A549 (cell line): ENCODE data around the gene MT1HL1. TPM values are rescaled to one million over a fixed set of nuclear protein-coding genes. Genes with fewer than 3 reads are reported as not detected.

Source experiments
- ATAC-seq, 2 experiments: fragments of 200-7000 bp in 1 of 2; fragments of >200 bp in 1 of 2; cut with Nextera tagmentation in 1 of 2; cut with Tn5 transposase in 1 of 2; 3 replicates each; pipeline versions ENCODE4 v1.8.0 to v1.9.1; 2018 to 2020; ENCODE audit warnings: mild to moderate bottlenecking in 1 of 2, moderate library complexity in 1 of 2
- CTCF ChIA-PET: fragments of 300-600 bp; sonication (Branson Sonifier 250); formaldehyde crosslinking; extraction: SDS; loops from one replicate; lab custom pipeline; 2021; ENCODE audit warnings: antibody characterized with exemption, inconsistent platforms; lab: Yijun Ruan, JAX
- POLR2A ChIA-PET: fragments of 350-600 bp; formaldehyde crosslinking; extraction: SDS; loops from one replicate; lab custom pipeline; 2021; ENCODE audit warnings: antibody characterized with exemption, inconsistent platforms; lab: Yijun Ruan, JAX
- DNase-seq, 2 experiments: peaks; one replicate each; pipeline versions ENCODE4 v3.0.0 to v3.0.0-alpha.2; 2011 to 2016; ENCODE audit warnings: low read depth in 1 of 2, low spot score in 1 of 2
- FAIRE-seq: peaks from 2 replicates; lab custom pipeline; 2011; peaks lifted over from hg19 to GRCh38; lab: Jason Lieb, UNC
- H3K27ac ChIP-seq, 2 experiments: fragments of >200 bp; sonication (Bioruptor Twin); formaldehyde crosslinking; 3 replicates each; pipeline ENCODE4 v1.5.1; 2016 to 2017
- H3K4me1 ChIP-seq: fragments of >200 bp; sonication (Bioruptor Twin); formaldehyde crosslinking; 3 replicates; pipeline ENCODE4 v1.6.1; 2016
- H3K4me2 ChIP-seq: fragments of >200 bp; sonication (Bioruptor Twin); formaldehyde crosslinking; 3 replicates; pipeline ENCODE4 v1.6.1; 2016
- H3K4me3 ChIP-seq: fragments of >200 bp; sonication (Bioruptor Twin); formaldehyde crosslinking; 3 replicates; pipeline ENCODE4 v1.5.1; 2016
- H3K9me3 ChIP-seq: fragments of >200 bp; sonication (Bioruptor Twin); formaldehyde crosslinking; 3 replicates; pipeline ENCODE4 v1.6.1; 2016
- ATOH8 ChIP-seq: fragments of 250-450 bp; sonication (Bioruptor Pico); IDR thresholded peaks from 2 replicates; pipeline ENCODE4 v1.5.0; 2020; ENCODE audit warnings: low read depth, mild to moderate bottlenecking, moderate library complexity
- BCL3 ChIP-seq: fragments of >200 bp; sonication (Bioruptor Twin); formaldehyde crosslinking; IDR thresholded peaks from 3 replicates; pipeline ENCODE4 v1.6.1; 2016
- CBX8 ChIP-seq: fragments of 200-600 bp; sonication (generic); IDR thresholded peaks from 2 replicates; pipeline ENCODE4 v1.6.1; 2016
- CHD2 ChIP-seq: fragments of 150-350 bp; IDR thresholded peaks from 2 replicates; pipeline ENCODE4 v1.6.1; 2014; ENCODE audit warnings: low read length; ENCODE audit not compliant: partially characterized antibody
- ELK1 ChIP-seq: fragments of 150-350 bp; IDR thresholded peaks from 2 replicates; pipeline ENCODE4 v1.6.1; 2014; ENCODE audit warnings: low read depth, mild to moderate bottlenecking, low read length
- EP300 ChIP-seq, 2 experiments: fragments of >200 bp; sonication (Bioruptor Twin); formaldehyde crosslinking; IDR thresholded peaks; 2 replicates in 1 of 2; 3 replicates in 1 of 2; pipeline ENCODE4 v1.6.1; 2016 to 2017
- ESRRA ChIP-seq: fragments of 150-350 bp; IDR thresholded peaks from 2 replicates; pipeline ENCODE4 v1.6.1; 2014; ENCODE audit warnings: mild to moderate bottlenecking, low read length, borderline replicate concordance
- FOSL2 ChIP-seq, 2 experiments: fragments of 450-650 bp in 1 of 2; fragments of >200 bp in 1 of 2; sonication (Bioruptor Twin) in 1 of 2; formaldehyde crosslinking; IDR thresholded peaks; 2 replicates each; pipeline versions ENCODE4 v1.5.0 to v1.6.1; 2016 to 2020; ENCODE audit warnings: mild to moderate bottlenecking in 1 of 2, moderate library complexity in 1 of 2
- FOXS1 ChIP-seq: fragments of 250-450 bp; sonication (Bioruptor Pico); IDR thresholded peaks from 2 replicates; pipeline ENCODE4 v1.5.0; 2020; ENCODE audit warnings: mild to moderate bottlenecking, moderate library complexity
- GATA3 ChIP-seq: IDR thresholded peaks from 2 replicates; pipeline ENCODE4 v1.6.1; 2012; ENCODE audit warnings: borderline replicate concordance
- HDAC2 ChIP-seq: fragments of 200-600 bp; sonication (generic); IDR thresholded peaks from 2 replicates; pipeline ENCODE4 v1.6.1; 2016
- HMGXB4 ChIP-seq: fragments of 250-450 bp; sonication (Bioruptor Pico); IDR thresholded peaks from 2 replicates; pipeline ENCODE4 v1.5.0; 2021; ENCODE audit warnings: mild to moderate bottlenecking, moderate library complexity, borderline replicate concordance
- HOXB5 ChIP-seq: fragments of 250-450 bp; sonication (Bioruptor Pico); IDR thresholded peaks from 2 replicates; pipeline ENCODE4 v1.5.0; 2020; ENCODE audit warnings: mild to moderate bottlenecking, moderate library complexity
- JUN ChIP-seq, 2 experiments: fragments of >200 bp; sonication (Bioruptor Twin); formaldehyde crosslinking; IDR thresholded peaks; 2 replicates in 1 of 2; 3 replicates in 1 of 2; pipeline ENCODE4 v1.6.1; 2016 to 2017
- KDM5A ChIP-seq: fragments of 200-600 bp; sonication (generic); IDR thresholded peaks from 2 replicates; pipeline ENCODE4 v1.6.1; 2016; ENCODE audit warnings: antibody characterized with exemption, mild to moderate bottlenecking
- MYC ChIP-seq: IDR thresholded peaks from 2 replicates; pipeline ENCODE4 v1.6.1; 2012; ENCODE audit warnings: mild to moderate bottlenecking, inconsistent platforms, low read length, improper control_type of control experiment, borderline replicate concordance
- PBX3 ChIP-seq: IDR thresholded peaks from 2 replicates; pipeline ENCODE4 v1.6.1; 2012
- POLR2A ChIP-seq: IDR thresholded peaks from 2 replicates; pipeline ENCODE4 v1.6.1; 2012; ENCODE audit warnings: mild to moderate bottlenecking, low read length
- POLR2AphosphoS2 ChIP-seq: conservative IDR thresholded peaks from 2 replicates; pipeline ENCODE4 v1.6.1; 2012; ENCODE audit warnings: low read length, improper control_type of control experiment, inconsistent platforms
- REST ChIP-seq: fragments of 200-600 bp; sonication (generic); IDR thresholded peaks from 2 replicates; pipeline ENCODE4 v1.6.1; 2016; ENCODE audit warnings: antibody characterized with exemption, mild to moderate bottlenecking, moderate library complexity
- RFX5 ChIP-seq: fragments of 450-650 bp; IDR thresholded peaks from 2 replicates; pipeline ENCODE4 v1.7.1; 2014; ENCODE audit warnings: antibody characterized with exemption, mild to moderate bottlenecking, moderate library complexity
- RNF2 ChIP-seq: fragments of 200-600 bp; sonication (generic); IDR thresholded peaks from 2 replicates; pipeline ENCODE4 v1.6.1; 2016; ENCODE audit warnings: low read depth, mild to moderate bottlenecking, antibody characterized with exemption, moderate library complexity, borderline replicate concordance
- ZC3H11A ChIP-seq: fragments of 450-650 bp; IDR thresholded peaks from 2 replicates; pipeline ENCODE4 v1.6.1; 2014; ENCODE audit warnings: antibody characterized with exemption, mild to moderate bottlenecking
- WGBS: methylation state at CpG from one replicate; pipeline ENCODE4 v1.1.6; 2017; ENCODE audit errors: missing lambda C conversion rate; 5-methylcytosine and 5-hydroxymethylcytosine counted together
- polyA plus RNA-seq, 4 experiments: library from polyadenylated mRNA; depleted of rRNA in 3 of 4; stranded (reverse); fragments of >200 nt; fragmentation: RNase III in 1 of 4; extraction: RNeasy Plus Mini Kit Qiagen cat#74134 plus additional on column Dnase treatment in 1 of 4; gene quantifications; 2 replicates in 3 of 4; 3 replicates in 1 of 4; pipeline ENCODE4 v1.2.3, GENCODE V29; 2011 to 2017

The MT1HL1 gene
- polyA plus RNA-seq, 2 of the 4 experiments (the other 2 are of a cell fraction), result not detected

GRCh38 chr1:237000191-237000590 lies 4.0 kb downstream of the MT1HL1 start:
- DNase-seq (no peak), FAIRE-seq (no peak), ATAC-seq (no peak)
- no peak overlapping the region for H3K4me3 ChIP-seq
- WGBS, result 41% methylated on average over 4 of the region's 4 CpGs
- no peaks in the 10 kb centered on the region for H3K4me1 ChIP-seq
- H3K27ac ChIP-seq, result no peak overlapping the region
- no peak overlapping the region for H3K4me2 ChIP-seq
- no peaks in the 10 kb centered on the region for H3K9me3 ChIP-seq
- peak; percentile 77 for TF ChIP-seq ZC3H11A
- no peak for TF ChIP-seq HDAC2
- TF ChIP-seq, all 56 proteins: peak for 1
- CTCF ChIA-PET, result no interaction called here
- POLR2A ChIA-PET, result no interaction called here

GRCh38 chr1:236998546-236998945 lies 5.7 kb downstream of the MT1HL1 start:
- TF ChIP-seq FOXS1 (CRISPR knock-in tag) (no peak), ATOH8 (no peak), MYC (no peak), GATA3 (no peak), RNF2 (no peak), RFX5 (no peak), PBX3 (no peak), POLR2A (no peak), CBX8 (no peak), BCL3 (no peak)

GRCh38 chr1:236997882-236998281 lies 6.4 kb downstream of the MT1HL1 start:
- H3K4me3 ChIP-seq, result no peak overlapping the region
- ChIA-PET POLR2A (no interaction called here), CTCF (no interaction called here)
- ATAC-seq (peak in 1 of 2 experiments; percentile 49; a peak in 3 of 6 replicates), DNase-seq (no peak), FAIRE-seq (no peak)
- no peaks in the 10 kb centered on the region for H3K9me3 ChIP-seq
- WGBS, result 48% methylated on average over 12 of the region's 12 CpGs
- H3K27ac ChIP-seq, result no peak overlapping the region
- H3K4me1 ChIP-seq, result no peaks in the 10 kb centered on the region
- no peak overlapping the region for H3K4me2 ChIP-seq
- TF ChIP-seq ESRRA (no peak), ZC3H11A (no peak), HMGXB4 (CRISPR knock-in tag) (no peak), HOXB5 (no peak), FOSL2 (IDR thresholded peaks at IDR 0.05) (no peak), FOSL2 (CRISPR knock-in tag; IDR thresholded peaks at IDR 0.05) (no peak), GATA3 (no peak), REST (no peak), POLR2AphosphoS2 (no peak), EP300 (IDR thresholded peaks at IDR 0.05) (no peak), ELK1 (no peak), BCL3 (no peak), CHD2 (no peak), MYC (no peak), KDM5A (no peak), JUN (IDR thresholded peaks at IDR 0.05) (no peak)

More at GRCh38 chr1:236998546-236998945, 5.7 kb downstream of the MT1HL1 start:
- ChIA-PET CTCF (no interaction called here), POLR2A (no interaction called here)
- Histone ChIP-seq H3K9me3 (no peaks in the 10 kb centered on the region), H3K4me3 (no peak overlapping the region), H3K4me2 (no peak overlapping the region), H3K27ac (no peak overlapping the region), H3K4me1 (no peaks in the 10 kb centered on the region)
- FAIRE-seq, result no peak
- 42% methylated on average over 3 of the region's 3 CpGs for WGBS
- DNase-seq, result no peak
- no peak for ATAC-seq
